NOMO-1 treated with dmso at 0.1 percent for 144 hours (cell line): ENCODE measurements around the gene P2RY6.

Experiments used
- DNase-seq: peaks from one replicate; lab custom pipeline; 2025; ENCODE audit not compliant: unreplicated experiment; lab: John Stamatoyannopoulos, UW

The P2RY6 gene

GRCh38 chr11:73314117-73314961, 42.2 kb downstream of the P2RY6 start:
- DNase-seq: no peak

GRCh38 chr11:73315293-73316020, 43.3 kb downstream of the P2RY6 start:
- DNase-seq: no peak

GRCh38 chr11:73316422-73316821, 44.3 kb downstream of the P2RY6 start:
- DNase-seq: no peak

GRCh38 chr11:73317373-73317772, 45.2 kb downstream of the P2RY6 start:
- DNase-seq: no peak

GRCh38 chr11:73317803-73318202, 45.7 kb downstream of the P2RY6 start:
- no peak for DNase-seq

GRCh38 chr11:73318501-73319011, 46.4 kb downstream of the P2RY6 start:
- no peak for DNase-seq

- DNase-seq: no peak
Measured at GRCh38 chr11:73320763-73321603, 48.8 kb downstream of the P2RY6 start.

- no peak for DNase-seq
Measured at GRCh38 chr11:73321604-73322381, 49.7 kb downstream of the P2RY6 start.

- no peak for DNase-seq
Measured at GRCh38 chr11:73322382-73323306, 50.5 kb downstream of the P2RY6 start.

- DNase-seq: no peak
Measured at GRCh38 chr11:73323464-73323863, 51.3 kb downstream of the P2RY6 start.

GRCh38 chr11:73324116-73324515, 52.0 kb downstream of the P2RY6 start:
- no peak for DNase-seq

- no peak for DNase-seq
Measured at GRCh38 chr11:73324665-73325035, 52.5 kb downstream of the P2RY6 start.

- DNase-seq: no peak
Measured at GRCh38 chr11:73325036-73325981, 53.2 kb downstream of the P2RY6 start.

GRCh38 chr11:73326929-73327811, 55.0 kb downstream of the P2RY6 start:
- no peak for DNase-seq

- no peak for DNase-seq
Measured at GRCh38 chr11:73327812-73328364, 55.8 kb downstream of the P2RY6 start.

- DNase-seq: no peak
Measured at GRCh38 chr11:73330569-73331093, 58.5 kb downstream of the P2RY6 start.
